GM12892 (cell line): Measurements from ENCODE around the gene SEPTIN2.

Experiments
- POLR2A ChIP-seq: IDR thresholded peaks from 2 replicates; pipeline ENCODE4 v1.6.1; 2011; ENCODE audit warnings: low read depth, low read length, control low read depth
- POLR2AphosphoS5 ChIP-seq: IDR thresholded peaks from 2 replicates; pipeline ENCODE4 v1.6.1; 2011; ENCODE audit warnings: low read depth, low read length, control low read depth

DNA sequence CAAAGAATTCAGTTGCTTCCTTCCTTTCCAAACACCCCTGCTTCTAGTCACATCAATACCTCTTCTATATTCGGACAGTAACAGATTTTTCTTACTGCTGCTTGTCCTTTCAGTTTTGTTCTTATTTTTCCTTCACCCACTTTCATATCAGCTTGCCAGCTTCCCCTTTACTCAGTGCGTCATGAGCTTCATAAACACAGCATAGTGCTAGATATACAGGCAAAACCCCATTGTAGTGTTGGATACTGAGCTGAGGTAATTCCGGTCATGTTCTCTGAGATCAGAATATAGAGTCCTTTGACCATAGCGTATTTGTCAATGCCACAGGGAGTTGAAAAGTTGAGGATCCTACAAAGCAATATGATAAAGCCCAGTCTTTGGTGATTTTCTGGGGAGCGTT, 42.7 kb downstream of the SEPTIN2 start:
- TF ChIP-seq POLR2A = no peak
- TF ChIP-seq POLR2AphosphoS5 = no peak
